ENCODE data around the gene ALPP.
"Not testable (repeated sequence)": the region's sequence is repeated elsewhere in the genome, so short reads cannot be mapped to it uniquely, and the experiment has no call there.

GRCh38 chr2:232334885-232335205 is 43.7 kb upstream of the ALPP start:
- TF ChIP-seq CTCF (conservative IDR thresholded peaks at IDR 0.05; ENCODE audit: low read length); EZH2phosphoT487 (IDR thresholded peaks at IDR 0.05; ENCODE audit: borderline replicate concordance, low read depth, low read length): not testable (repeated sequence)
